Measurements from ENCODE around the gene KCNV2.

KCNV2 gene

GRCh38 chr9:2722715-2723114, 5.4 kb downstream of the KCNV2 start:
- no peak for DNase-seq

GRCh38 chr9:2723376-2724065, 6.2 kb downstream of the KCNV2 start:
- DNase-seq = no peak

- no peak for DNase-seq
Observed at GRCh38 chr9:2725126-2725525, 7.8 kb downstream of the KCNV2 start.

GRCh38 chr9:2725898-2726649, 8.8 kb downstream of the KCNV2 start:
- no peak for DNase-seq

GRCh38 chr9:2726650-2727340, 9.5 kb downstream of the KCNV2 start:
- DNase-seq = no peak

GRCh38 chr9:2727374-2727773, 10.1 kb downstream of the KCNV2 start:
- no peak for DNase-seq

DNA sequence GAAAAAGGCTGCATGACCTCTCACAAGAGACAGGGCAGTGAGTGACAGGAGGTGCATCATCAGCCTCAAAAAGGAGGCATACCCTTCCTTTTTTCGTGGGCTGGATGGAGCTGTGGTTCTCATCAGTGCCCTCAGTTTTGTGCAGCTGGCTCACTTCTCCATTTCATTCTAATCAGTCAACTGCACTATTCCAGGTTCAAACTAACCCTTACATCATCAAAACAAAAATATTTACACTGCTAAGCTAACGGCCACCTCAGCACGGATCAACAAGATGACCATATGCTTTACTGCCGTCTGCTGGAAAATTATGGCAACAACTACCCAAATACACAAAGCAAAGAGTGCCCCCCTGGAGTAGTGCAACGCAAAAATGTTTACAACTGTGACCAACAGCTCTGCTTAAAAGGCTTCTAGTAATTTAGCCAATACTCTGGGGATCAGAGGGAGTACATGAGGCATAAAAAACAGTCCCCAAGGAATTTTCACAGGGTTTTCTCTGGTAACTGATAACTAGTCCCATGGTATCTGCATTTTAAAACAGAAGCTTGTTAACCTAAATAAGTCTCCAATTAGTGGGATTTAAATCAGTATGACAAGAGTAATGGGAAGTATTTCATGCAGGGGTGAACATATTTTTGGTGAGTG, 10.8 kb downstream of the KCNV2 start:
- no peak for DNase-seq

GRCh38 chr9:2729003-2729402, 11.7 kb downstream of the KCNV2 start:
- DNase-seq = no peak

GRCh38 chr9:2729721-2730120, 12.4 kb downstream of the KCNV2 start:
- no peak for DNase-seq

DNA sequence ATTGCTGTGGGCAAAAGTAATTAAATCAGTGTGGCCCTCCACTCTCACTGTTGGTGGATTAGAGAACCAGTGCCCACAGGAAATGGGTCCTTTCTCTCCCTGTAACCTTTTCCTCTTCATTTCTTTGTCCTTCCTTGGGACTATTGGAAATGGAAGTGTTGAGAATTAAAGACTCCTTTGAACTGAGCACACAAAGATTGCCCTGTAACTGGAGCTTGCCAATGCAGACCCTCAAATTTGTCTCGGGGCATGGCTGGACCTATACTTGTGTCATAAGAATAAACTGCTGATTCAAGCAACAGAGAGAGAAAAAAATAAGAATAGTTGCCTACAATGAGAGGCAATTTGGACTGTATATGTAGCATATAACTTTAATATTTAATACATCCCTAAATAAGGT, 13.7 kb downstream of the KCNV2 start:
- no peak for DNase-seq

GRCh38 chr9:2732492-2732891, 15.2 kb downstream of the KCNV2 start:
- no peak for DNase-seq

DNA sequence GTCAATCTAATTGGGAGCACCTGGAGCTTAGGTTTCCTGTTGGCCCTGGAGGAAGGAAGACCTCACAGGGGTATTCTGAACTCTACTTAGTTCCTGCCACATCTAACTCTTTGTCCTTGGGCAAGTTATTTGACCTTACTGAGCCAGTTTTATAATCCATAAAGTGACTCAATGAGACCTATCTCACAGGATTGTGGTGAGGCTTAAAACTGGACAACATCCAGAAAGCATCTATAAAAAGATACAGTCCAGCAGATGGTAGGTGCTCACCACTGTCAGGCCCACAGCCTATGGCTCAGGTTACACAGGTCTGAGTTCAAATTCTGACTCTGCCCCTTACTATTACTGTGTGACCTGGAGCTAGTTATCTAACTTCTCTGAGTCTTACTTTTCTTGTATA, 23.3 kb downstream of the KCNV2 start:
- no peak for DNase-seq

DNA sequence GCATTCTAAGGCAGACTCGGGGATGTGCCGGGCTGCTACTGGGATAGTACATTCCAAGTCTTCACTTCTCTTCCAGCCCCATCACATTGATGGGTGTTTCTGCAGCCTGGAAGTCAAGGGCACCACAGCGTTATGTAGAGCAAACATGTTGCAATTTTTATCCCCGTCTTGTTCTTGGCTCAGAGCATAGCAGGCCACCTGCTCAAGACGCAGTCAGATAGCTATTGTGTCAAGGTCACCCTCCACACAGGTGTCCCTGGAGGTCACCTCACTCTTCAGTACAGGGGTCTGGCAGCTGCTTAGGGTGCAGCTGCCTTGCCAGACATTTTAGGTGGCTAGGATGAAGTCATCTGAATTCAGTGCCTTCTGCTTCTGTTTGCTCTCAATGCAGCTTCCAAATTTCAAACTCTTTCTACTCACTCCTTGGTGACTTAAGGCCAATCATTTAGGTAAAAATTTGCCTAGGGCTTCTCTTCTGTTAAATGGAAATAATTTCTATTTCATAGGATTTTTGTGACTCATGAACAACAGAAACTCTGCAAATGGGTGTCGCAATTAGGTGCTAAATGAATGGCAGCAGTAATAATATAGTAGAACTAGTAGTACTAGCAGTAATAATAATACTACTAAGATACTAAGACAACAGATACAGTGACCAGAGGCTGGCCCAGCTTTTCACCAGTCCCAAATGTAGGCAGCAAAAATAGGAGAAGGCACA, 24.3 kb downstream of the KCNV2 start:
- no peak for DNase-seq

GRCh38 chr9:2742214-2742613, 24.9 kb downstream of the KCNV2 start:
- no peak for DNase-seq

GRCh38 chr9:2743937-2744529, 26.7 kb downstream of the KCNV2 start:
- no peak for DNase-seq

GRCh38 chr9:2745560-2746380, 28.5 kb downstream of the KCNV2 start:
- DNase-seq = no peak

DNA sequence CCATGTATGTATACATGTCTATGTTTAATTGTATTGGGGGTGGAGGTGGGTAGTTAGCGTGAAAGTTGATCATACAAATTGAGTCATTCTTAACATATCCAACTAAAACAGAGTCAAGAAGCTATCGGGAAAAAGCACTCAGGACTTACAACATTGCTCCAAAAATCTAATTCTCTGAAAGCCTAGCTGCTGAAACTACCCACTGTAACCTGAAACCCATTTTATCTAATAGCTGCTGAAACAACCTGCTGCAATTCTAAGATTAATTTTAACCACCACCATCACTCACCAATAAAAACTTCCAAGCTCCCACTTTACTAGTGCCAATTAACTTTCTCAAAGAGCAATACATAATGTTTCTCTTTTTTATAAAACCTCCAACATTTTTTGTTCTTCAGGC, 32.2 kb downstream of the KCNV2 start:
- no peak for DNase-seq

GRCh38 chr9:2755285-2755684, 38.0 kb downstream of the KCNV2 start:
- no peak for DNase-seq

- no peak for DNase-seq
Observed at GRCh38 chr9:2758162-2758897, 41.0 kb downstream of the KCNV2 start.

DNA sequence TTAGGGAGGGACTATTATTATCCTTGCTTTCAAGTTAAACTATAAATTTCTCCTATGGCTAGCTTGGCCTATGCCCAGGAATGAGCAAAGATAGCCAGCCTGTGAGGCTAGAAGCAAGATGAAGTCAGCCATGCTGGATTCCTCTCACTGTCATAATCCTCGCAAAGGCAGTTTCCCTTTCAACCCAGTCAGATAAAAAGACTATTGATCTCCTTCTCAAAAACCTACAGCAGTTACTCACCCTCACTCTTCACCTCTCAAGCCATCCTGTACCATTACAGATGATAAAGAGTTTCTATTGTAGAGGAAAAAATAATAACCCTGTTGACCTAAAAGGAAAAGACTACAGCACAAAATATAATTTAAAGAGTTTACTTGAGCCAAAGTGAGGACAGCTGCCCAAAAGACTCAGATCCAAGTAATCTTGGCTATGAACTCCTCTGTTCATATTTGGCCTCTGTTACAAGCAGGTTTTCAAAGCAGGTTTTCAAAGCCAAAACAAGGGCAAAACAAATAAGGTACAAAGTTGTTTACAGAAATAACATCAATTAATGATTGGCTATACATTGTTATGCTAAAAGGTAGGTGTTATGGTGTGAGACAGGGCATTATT, 41.7 kb downstream of the KCNV2 start:
- no peak for DNase-seq

Data from NK-92 treated with Interleukin-12 subunit alpha and Interleukin-12 subunit beta, amount 100 ng/mL, for 24 hours (cell line).